SU-DHL-6 (cell line): ENCODE results near the gene GPATCH8.

ENCODE experiments used
- H2AFZ ChIP-seq: fragments of 200-600 bp; sonication (generic); 2 replicates; pipeline ENCODE4 v1.6.1; 2014; ENCODE audit warnings: low read depth, mild to moderate bottlenecking, moderate library complexity, mixed read lengths, antibody characterized with exemption, low read length; ENCODE audit not compliant: severe bottlenecking
- H3F3A ChIP-seq: fragments of 200-600 bp; shearing (Covaris generic); 2 replicates; pipeline ENCODE4 v1.6.0; 2016; ENCODE audit warnings: antibody characterized with exemption, mild to moderate bottlenecking; ENCODE audit not compliant: insufficient read depth
- H3K27ac ChIP-seq: fragments of 200-600 bp; sonication (generic); 2 replicates; pipeline ENCODE4 v1.5.1; 2016; ENCODE audit warnings: low read depth, mild to moderate bottlenecking, low read length, moderate library complexity, mixed read lengths
- H3K27me3 ChIP-seq: fragments of 200-600 bp; sonication (generic), shearing (Covaris generic); 2 replicates; pipeline ENCODE4 v1.6.0; 2014; ENCODE audit warnings: mild to moderate bottlenecking, low read length
- H3K36me3 ChIP-seq: fragments of 200-600 bp; sonication (generic); 2 replicates; pipeline ENCODE4 v1.6.1; 2014; ENCODE audit warnings: mild to moderate bottlenecking, low read length, mixed read lengths
- H3K4me2 ChIP-seq: fragments of 300-600, 200-600 bp; shearing (Covaris generic), sonication (generic); 2 replicates; pipeline ENCODE4 v1.6.0; 2014; ENCODE audit warnings: low read length, low read depth, mild to moderate bottlenecking; ENCODE audit not compliant: poor library complexity, severe bottlenecking
- H3K4me3 ChIP-seq: fragments of 200-600 bp; sonication (generic); 2 replicates; pipeline ENCODE4 v1.5.1; 2014; ENCODE audit warnings: antibody characterized with exemption, low read length, mild to moderate bottlenecking, mixed read lengths; ENCODE audit not compliant: insufficient read depth, poor library complexity, severe bottlenecking
- H3K79me2 ChIP-seq: fragments of 200-600 bp; sonication (generic); 2 replicates; pipeline ENCODE4 v1.6.1; 2014; ENCODE audit warnings: mild to moderate bottlenecking, low read length, moderate library complexity; ENCODE audit not compliant: insufficient read depth
- H3K9ac ChIP-seq: fragments of 200-600 bp; sonication (generic); 2 replicates; pipeline ENCODE4 v1.7.0; 2014; ENCODE audit warnings: mild to moderate bottlenecking, low read length
- H3K9me2 ChIP-seq: fragments of 200-600 bp; sonication (generic); replicated peaks from 2 replicates; pipeline ENCODE4 v1.6.1; 2014; ENCODE audit warnings: low read length; ENCODE audit not compliant: insufficient read depth
- H3K9me3 ChIP-seq: fragments of 200-600 bp; sonication (generic); 2 replicates; pipeline ENCODE4 v1.6.1; 2014; ENCODE audit warnings: low read length, mixed read lengths; ENCODE audit not compliant: insufficient read depth
- H4K20me1 ChIP-seq: fragments of 200-600 bp; sonication (generic); 2 replicates; pipeline ENCODE4 v1.6.1; 2014; ENCODE audit warnings: low read depth, mild to moderate bottlenecking, antibody characterized with exemption, low read length, moderate library complexity, mixed read lengths
- CTCF ChIP-seq: fragments of 200-600 bp; sonication (generic); IDR thresholded peaks from one replicate; pipeline ENCODE4 v1.5.1; 2017; ENCODE audit warnings: antibody characterized with exemption, mild to moderate bottlenecking, low read length, moderate library complexity; ENCODE audit not compliant: insufficient read depth, poor library complexity, severe bottlenecking
- EZH2phosphoT487 ChIP-seq: fragments of 200-600 bp; sonication (generic), shearing (Covaris generic); conservative IDR thresholded peaks from 2 replicates; pipeline ENCODE4 v1.6.1; 2018; ENCODE audit warnings: mild to moderate bottlenecking, antibody characterized with exemption, low read length, moderate library complexity, mixed read lengths

Gene GPATCH8

GRCh38 chr17:44349553-44350070, 153.6 kb downstream of the GPATCH8 start:
- Histone ChIP-seq H3K4me3 (no peak overlapping the region), H2AFZ (no peak overlapping the region), H3K9ac (no peak overlapping the region; the same call in 1 of the 2 replicates), H3K36me3 (no peaks in the 10 kb centered on the region), H3K27ac (peak overlapping the region; percentile 97), H3K9me3 (no peaks in the 10 kb centered on the region), H3K79me2 (peaks cover 4% of the 10 kb centered on the region; the same call in 1 of the 2 replicates), H3K27me3 (no peaks in the 10 kb centered on the region), H3K4me2 (no peak overlapping the region), H3K9me2 (no peaks in the 10 kb centered on the region), H3F3A (peaks cover 43% of the 10 kb centered on the region), H4K20me1 (no peaks in the 10 kb centered on the region)
- TF ChIP-seq EZH2phosphoT487 (no peak), CTCF (no peak)

GRCh38 chr17:44348988-44349364, 154.2 kb downstream of the GPATCH8 start:
- H3K79me2 ChIP-seq = peaks cover 4% of the 10 kb centered on the region; the same call in 1 of the 2 replicates
- H3K27me3 ChIP-seq = no peaks in the 10 kb centered on the region
- H3K4me2 ChIP-seq = no peak overlapping the region
- no peaks in the 10 kb centered on the region for H3K36me3 ChIP-seq
- H3K9me2 ChIP-seq = no peaks in the 10 kb centered on the region
- H3K9me3 ChIP-seq = no peaks in the 10 kb centered on the region
- H3K9ac ChIP-seq = peak overlapping the region; percentile 28
- H3F3A ChIP-seq = peaks cover 43% of the 10 kb centered on the region
- H3K27ac ChIP-seq = peak overlapping the region; percentile 97
- no peak overlapping the region for H3K4me3 ChIP-seq
- no peak overlapping the region for H2AFZ ChIP-seq
- TF ChIP-seq CTCF (no peak), EZH2phosphoT487 (no peak)
- no peaks in the 10 kb centered on the region for H4K20me1 ChIP-seq

GRCh38 chr17:44348234-44348987, 154.8 kb downstream of the GPATCH8 start:
- H3K9me3 ChIP-seq = no peaks in the 10 kb centered on the region
- H3K27ac ChIP-seq = peak overlapping the region; percentile 97
- H3K9ac ChIP-seq = peak overlapping the region; percentile 28
- no peaks in the 10 kb centered on the region for H3K36me3 ChIP-seq
- H3K79me2 ChIP-seq = peaks cover 4% of the 10 kb centered on the region; the same call in 1 of the 2 replicates
- TF ChIP-seq EZH2phosphoT487 (no peak), CTCF (no peak)
- H4K20me1 ChIP-seq = no peaks in the 10 kb centered on the region
- peaks cover 43% of the 10 kb centered on the region for H3F3A ChIP-seq
- H3K27me3 ChIP-seq = no peaks in the 10 kb centered on the region
- H2AFZ ChIP-seq = no peak overlapping the region
- no peak overlapping the region for H3K4me3 ChIP-seq
- no peaks in the 10 kb centered on the region for H3K9me2 ChIP-seq
- peak overlapping the region; percentile 88 for H3K4me2 ChIP-seq
